Activated T-cell treated with anti-CD3 and anti-CD28 coated beads for 1 hour (primary cell): ENCODE measurements around the gene COQ10B.
"Not testable (repeated sequence)": the region's sequence is repeated elsewhere in the genome, so short reads cannot be mapped to it uniquely, and the experiment has no call there.

ENCODE experiments used
- DNase-seq: peaks from one replicate; pipeline ENCODE4 v3.0.0-alpha.2; 2020; ENCODE audit warnings: low read depth

Gene COQ10B

DNA sequence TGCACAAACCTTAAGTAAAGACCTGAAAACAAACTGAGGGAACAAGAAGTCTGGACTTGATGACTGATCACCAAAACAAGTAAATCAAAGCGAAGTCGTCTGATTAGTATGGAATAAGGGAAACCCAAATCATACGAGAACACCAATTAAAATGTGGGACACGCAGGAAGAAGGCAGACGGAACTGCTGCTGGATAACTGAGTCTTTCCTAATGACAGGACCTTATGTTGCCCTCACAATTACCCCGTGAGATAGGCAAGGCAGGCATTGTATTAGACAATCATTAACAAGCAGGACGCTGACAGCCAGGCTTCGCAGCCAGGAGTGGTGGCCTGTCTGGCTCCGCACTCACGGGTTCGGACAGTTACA lies 614 bp upstream of the COQ10B start:
- no peak for DNase-seq

DNA sequence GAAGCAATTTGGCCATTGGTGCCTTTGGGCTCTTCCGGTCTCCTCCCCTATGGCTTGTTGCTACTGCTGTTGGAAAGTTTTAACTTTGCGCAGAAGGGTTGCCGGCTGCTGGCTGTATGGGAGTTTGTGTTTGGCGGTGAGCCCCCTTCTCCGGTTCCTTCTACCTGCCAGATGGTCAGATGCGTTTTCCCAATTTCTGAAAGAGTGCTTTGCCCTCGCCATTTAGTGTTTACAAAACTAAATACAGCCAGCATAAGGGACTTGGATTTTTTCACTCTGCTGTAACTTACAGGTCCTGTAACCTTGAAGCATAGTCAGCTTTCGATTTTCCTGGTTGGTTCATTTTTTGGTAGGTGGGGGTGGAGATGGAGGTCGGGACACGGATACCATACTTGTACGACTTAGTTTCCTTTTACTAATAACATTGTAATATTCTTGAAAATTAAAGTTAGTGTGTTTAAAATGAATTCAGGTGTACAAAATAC lies 604 bp downstream of the COQ10B start:
- DNase-seq = no peak

DNA sequence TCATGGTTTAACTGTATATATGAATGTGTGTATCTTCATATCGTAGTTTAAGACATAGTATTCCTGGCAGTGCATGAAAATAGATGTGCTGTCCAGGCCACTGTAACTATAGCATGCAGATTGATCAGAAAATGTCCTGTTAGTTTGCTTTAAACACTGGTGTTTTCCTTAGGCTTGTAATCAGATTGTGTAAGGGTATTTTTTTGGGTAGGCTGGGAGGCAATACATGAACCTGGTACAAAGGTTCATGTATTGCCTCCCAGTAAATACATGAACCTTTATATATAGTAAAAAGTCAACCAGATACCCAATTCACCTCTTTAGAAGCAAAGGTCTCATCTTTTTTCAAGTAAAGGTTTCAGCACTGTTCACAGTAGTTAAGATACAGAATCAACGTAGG lies 1.6 kb downstream of the COQ10B start:
- no peak for DNase-seq

DNA sequence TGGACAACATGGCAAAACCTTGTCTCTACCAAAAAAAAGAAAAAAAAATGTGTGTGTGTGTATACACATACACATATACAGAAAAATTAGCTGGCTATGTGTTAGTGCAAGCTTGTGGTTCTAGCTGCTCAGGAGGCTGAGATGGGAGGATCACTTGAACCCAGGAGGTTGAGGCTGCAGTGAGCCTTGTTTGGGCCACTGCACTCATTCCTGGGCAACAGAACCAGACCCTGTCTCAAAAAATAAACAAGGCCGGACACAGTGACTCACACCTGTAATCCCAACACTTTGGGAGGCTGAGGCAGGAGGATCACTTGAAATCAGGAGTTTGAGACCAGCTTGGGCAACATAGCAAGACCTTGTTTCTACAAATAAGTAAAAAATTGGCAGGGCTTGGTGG lies 2.1 kb downstream of the COQ10B start:
- no peak for DNase-seq

DNA sequence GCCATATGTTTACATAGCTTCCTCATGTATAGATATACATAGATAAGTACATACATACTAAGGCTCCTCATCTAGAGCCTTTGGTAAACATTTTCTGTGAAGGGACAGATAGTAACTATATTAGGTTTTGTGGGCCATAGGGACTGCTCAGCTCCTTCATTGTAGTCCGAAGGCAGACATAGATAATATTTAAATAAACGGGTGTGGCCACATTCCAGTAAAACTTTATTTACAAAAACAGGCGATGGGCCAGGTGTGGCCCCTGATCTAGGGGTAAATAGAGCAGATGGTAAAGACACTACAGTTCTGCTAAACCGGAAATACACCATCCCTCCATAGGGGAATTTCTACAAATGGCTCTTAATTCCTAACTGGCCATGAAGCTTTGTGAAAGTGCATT lies 7.3 kb downstream of the COQ10B start:
- no peak for DNase-seq

DNA sequence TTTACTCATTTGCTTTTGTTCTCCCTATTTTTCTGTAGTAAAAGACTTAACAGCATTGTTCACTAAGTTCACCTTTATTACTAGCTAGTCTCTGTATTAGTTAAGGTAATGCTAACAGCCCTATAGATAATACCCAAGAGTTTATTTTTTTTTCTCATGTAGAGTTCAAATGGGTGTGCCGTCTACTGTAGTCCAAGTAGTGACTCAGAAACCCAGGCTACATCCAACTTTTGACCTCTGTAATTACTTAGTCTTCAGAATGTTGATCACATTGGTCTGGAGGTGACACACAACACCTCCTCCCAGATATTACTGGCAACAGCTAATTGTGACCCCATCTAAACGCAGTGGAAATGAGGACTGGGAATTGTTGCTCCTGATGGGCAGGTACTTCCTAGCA lies 7.7 kb downstream of the COQ10B start:
- no peak for DNase-seq

DNA sequence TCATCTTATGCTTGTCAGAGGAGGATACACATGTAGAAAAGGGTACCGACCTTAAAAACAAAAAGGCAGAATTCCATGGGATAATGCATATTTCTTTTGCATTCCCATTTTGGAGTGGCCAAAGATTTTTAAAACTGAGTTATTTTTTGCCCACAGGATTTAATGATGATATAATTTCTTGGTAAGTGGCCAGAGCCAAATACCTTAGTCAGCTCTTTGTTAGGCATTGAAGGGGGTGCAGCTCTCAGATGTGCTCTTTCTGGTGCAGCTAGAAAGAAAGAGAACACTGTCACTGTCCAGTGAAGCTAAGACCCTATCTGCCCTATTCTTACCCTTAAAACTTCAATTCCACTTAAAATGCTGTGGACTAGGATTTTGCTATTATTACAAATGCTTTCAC lies 10.8 kb downstream of the COQ10B start:
- DNase-seq = no peak

DNA sequence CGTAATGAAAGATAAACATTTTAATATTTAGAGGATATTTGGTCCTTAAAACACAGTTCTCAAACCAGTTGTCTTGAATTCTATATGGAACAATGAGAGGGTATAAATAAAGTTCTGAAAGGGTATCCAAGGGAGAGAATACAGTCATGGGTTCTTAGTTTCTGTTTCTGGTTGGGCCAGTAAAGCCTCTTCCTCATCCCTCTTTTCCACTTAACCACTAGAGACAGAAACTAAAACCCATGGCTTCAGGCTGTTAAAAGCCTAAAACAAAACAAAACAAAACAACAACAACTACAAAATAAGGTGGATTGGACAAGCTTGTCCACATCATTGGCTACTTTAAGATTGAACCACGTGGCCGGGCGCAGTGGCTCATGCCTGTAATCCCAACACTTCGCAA lies 18.8 kb downstream of the COQ10B start:
- no peak for DNase-seq

DNA sequence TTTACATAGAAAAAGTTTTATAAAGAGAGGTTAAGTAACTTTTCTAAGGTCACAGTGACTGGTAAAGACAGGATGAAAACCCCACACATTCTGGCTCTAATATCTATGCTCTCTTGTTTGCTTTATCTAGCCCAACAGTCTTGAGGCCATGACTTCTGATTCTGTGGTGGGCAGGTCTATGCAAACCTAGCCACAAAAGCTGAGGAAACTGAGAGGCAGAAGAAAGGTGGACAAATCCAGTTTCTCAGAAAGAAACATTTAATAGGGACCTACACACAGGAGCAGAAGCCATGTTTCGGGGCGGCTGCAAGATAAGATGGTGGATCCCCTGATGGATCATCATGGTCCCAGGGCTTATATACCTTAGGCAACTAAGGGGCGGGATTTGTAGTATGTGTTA lies 24.4 kb downstream of the COQ10B start:
- no peak for DNase-seq

DNA sequence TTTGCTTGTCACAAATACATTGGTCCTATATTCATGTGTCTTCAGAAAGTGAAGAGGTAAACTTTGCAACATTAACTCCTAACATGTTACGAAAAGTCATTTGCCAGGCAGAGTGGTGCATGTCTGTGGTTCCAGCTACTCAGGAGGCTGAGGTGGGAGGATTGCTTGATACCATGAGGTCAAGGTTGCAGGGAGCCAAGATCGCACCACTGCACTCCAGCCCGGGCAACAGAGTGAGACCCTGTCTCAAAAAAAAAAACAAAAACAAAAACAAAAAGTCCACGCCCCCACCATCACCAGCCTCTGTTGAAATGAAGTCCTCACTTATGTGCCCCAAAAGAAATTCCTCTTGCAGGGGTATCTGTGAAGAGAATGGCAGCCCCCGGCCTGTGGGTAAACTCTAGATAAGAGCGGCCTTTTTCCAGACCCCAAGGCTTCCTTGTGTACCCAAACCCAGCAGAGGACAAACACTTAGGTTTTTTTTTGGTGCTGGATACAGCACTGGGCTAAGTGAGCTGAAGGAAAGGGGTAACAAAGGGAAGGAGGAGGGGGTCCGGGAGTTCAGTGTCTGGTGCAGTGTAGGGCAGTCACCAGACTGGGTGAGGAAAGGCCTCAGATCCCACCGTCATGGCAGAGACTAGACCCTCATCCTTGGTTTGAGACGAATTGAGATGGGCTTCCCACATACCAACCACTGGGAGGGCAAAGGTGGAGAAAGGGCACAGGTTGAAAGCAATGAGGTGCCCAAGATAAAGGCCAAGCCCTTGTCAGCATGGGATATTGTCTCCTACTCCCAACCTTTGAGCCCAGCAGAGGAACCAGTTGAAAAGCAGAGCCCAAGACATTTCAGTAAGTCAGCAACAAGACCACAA lies 27.0 kb downstream of the COQ10B start:
- DNase-seq = no peak

DNA sequence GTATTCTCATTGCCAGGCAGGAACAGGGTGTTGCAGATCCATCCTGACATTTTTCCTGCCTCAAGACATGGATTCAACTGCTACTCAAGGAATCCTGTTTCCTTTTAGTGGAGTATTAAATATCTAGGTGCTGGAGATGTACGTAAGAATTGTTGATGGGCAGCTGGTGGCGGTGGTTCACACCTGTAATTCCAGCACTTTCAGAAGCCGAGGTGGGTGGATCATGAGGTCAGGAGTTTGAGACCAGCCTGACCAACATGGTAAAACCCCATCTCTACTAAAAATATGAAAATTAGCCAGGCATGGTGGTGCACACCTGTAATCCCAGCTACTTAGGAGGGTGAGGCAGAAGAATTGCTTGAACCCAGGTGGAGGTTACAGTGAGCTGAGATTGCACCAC lies 30.9 kb downstream of the COQ10B start:
- not testable (repeated sequence) for DNase-seq

DNA sequence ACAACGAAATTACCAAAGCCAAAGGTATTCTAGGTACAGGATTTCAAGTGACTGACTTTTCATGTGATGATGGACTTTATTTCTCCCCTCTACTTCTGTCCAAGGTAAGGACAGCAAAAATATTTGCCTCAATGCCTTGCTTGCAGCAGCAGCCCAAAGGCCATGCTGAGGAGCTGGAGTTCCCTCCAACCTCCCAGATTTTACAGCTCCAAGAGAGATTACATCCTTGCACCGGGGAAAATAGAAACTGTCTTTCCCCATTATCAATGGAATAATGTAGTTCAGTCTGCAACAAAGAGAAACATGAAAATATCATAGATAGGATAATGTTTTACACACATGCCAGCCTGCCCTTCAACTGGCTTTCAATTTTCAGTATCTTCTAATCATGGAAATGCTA lies 32.8 kb downstream of the COQ10B start:
- DNase-seq = no peak

DNA sequence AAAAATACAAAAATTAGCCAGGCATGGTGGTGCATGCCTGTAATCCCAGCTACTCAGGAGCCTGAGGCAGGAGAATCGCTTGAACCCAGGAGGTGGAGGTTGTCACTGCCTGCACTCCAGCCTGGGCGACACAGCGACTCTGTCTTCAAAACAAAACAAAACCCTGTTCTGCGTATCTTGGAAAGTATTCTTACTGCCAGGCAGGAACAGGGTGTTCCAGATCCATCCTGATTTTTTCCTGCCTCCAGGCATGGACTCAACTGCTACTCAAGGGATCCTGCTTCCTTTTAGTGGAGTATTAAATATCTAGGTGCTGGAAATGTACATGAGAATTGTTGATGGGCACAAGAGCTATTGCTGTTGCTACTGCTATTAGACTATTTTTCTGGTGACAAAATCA lies 34.0 kb downstream of the COQ10B start:
- no peak for DNase-seq

DNA sequence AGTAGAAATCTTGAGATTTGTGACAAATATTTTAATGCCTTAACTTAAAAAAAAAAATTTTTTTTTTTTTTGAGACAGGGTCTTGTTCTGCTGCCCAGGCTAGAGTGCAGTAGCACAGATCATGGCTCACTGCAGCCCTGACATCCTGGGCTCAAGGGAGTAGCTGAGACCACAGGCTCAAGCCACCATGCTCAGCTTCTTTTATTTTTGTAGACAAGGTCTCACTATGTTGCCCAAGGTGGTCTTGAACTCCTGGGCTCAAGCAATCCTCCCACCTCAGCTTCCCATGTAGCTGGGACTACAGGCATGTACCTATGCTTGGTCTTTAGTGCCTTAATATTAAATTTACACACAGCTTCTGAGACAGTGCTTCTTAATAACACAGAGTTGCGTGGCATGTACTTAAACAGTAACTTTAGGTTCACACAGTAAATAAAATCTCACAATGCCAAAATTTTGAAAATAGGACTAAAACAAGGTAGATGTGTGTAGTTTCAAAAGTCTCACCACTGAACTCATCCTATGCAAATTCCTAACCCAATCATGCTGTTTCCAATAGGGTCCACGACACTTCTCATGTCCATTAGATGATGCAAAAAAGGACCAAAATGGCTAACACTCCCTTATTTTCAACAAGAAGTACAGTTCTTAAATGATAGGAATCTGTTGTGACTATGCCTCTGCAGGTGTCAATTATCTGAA lies 42.2 kb downstream of the COQ10B start:
- no peak for DNase-seq

DNA sequence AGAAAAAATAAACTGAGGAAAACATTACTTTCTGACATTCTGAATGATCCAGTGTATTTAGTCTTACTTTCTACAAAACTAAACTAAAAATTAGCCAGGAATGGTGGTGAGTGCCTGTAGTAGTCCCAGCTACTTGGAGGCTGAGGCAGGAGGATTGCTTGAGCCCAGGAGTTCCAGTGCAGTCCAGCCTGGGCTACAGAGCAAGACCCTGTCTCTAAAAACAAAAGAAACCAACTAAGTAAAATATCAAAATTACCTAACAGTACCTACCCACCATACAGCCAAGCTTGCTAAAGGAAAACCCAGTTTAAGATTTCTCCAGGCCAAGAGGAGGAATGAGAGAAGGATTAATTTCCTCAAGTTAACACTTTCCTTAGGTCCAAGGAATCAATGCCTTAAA lies 43.3 kb downstream of the COQ10B start:
- no peak for DNase-seq

DNA sequence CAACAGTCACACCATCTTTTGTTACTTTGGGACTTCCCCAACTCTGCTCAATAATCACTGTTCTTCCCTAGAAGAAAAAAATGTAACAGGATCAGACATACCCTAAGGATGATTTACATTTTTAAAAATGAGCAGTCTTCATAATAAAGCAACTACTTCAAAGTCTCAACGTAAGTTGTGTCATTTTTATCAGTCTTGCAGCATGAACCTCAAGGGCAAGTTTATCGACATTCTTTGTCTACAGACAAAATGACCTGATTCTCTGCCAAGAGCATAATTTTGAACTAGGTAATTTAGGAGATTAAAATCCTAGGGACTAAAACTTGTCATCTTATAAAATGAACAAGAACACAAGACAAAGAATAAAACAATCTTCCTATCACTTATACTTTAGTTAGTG lies 44.0 kb downstream of the COQ10B start:
- no peak for DNase-seq

DNA sequence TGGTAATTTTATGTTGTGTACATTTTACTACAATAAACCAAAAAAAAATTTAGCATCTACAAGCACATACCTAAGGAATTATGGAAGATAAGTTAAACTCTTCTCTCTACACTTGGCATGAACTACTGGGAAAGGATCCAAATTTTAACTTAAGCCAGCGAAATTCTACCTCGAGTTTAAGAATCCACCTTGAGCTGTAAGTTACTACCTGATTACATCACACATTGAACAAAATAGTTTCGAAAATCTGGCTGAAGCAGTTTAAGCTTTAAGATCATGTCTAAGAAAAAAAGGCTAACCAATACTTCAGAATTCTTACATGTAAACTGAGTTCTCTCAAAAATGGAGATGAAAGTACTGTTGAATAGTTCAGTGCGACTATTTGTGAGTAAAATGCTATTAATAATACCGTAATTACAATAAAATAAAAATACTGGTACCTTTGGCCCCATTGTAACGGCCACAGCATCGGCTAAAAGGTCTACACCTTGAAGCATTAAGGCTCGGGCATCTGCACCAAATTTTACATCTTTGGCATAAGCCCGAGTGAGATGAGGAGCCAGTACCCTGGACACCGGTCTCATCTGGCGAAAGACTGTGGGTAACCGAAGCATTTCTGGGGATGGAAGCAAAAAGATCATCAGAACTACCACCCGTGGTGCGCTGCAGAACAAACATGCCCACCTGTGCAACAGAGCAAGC lies 45.0 kb downstream of the COQ10B start:
- no peak for DNase-seq

DNA sequence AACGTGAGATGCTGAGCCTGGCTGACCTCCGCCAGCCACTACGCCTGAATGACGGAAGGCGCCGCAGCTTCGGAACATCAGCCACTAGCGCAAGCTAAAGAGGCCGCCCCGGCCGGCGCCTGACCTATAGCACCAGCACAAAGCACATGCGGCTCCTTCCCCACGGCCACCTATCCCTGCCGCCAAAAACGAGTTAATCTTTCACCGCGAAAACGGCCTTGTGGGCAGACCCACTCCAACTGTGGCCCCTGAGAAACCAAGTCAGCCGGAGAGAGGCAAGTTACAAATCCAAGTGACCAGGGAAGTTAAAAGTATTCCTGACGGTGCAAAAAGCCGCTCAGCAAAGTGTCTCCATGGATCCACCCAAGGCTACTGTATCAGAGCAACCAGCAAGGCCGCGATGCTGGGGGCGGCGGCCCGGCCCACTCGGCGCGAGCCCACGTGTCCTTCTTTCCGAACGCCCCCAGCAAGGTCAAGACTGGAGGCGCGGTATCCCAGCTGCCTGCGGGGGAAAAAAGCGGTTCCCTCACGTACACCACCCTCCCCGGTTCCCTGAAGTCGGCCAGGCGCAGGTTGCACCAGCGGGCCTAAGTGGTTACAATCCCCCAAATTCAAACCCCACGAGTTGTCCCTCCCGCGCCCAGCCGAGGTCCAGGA lies 45.7 kb downstream of the COQ10B start:
- DNase-seq = peak; percentile 24

DNA sequence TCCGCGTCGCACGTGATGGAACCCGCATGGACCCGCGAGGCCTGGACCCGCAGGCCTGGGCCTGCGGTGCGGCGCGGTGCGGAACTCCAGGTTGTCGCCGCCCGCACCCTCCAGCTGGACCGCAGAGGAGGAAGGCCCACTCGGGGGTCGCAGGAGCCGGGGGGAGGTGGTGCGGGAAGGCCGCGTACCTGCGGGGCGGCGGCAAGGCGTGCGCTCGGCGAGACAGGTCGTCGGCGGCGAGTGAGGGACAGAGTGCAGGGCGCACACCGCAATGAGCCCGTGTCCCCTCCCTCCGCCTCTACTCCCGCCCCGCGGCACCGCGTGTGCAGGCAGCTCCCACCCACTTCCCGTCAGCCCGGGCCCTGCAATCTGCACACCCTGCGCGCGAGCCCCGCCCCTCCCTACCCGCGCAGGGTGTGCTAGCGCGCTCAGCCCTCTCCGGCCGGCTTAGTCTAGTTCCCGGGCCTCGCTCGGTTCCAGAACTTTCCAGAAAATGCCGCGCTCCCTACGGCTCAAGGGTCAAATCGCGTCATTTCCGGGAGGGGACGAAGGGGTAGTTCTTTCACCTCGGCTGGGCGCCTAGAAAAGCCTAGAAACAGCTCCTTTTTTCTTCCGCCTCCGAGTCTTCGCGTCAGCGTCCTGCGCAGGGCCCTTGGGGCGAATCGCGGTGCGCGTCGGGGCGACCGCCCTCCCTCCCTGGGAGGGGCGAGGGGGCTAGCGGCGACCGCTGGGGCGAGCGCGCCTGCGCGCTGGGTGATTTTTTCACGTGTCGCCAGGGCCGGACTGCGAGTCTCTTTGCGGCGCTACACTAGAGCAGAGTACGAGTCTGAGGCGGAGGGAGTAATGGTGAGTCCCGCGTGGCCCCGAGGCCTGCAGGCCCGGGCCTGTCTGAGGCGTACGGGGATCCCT lies 46.5 kb downstream of the COQ10B start, which contains the start of the genes HSPD1 and HSPE1:
Gene HSPD1, minus strand, starts transcription at position 247 of the 909 bp plus-strand sequence. CDS start 992 bp downstream, outside the sequence.
Gene HSPE1, plus strand, starts transcription at position 786 of the 909 bp plus-strand sequence. Its CDS starts 58 bp downstream, at position 844.
- DNase-seq = peak; percentile 93

DNA sequence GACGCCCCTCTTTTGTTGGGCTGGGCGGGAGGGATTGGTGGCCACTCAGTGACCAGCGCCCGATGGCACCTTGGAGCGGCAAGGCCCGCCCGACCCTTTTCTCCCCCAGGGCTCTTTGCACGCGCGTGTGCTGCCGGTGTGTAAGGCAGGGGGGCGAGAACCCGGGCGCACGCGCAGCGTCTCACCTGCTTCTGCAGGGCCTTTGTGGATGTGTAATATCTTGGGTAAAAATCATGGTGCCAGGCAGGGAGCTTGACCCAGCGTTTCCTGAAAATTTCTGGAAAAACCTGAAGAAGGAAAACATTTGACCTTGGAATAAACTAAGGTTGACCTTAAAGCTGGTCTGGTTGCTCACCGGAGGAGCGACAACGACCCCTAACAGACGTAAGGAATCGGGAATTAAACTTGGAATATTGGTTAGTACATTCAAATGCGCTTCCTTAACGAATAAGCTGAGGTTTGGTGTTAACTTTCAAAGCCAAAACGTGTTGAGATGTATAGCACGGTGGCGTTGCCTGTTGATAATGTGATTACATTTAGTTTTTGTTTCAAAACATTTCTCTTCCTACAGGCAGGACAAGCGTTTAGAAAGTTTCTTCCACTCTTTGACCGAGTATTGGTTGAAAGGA lies 47.3 kb downstream of the COQ10B start:
- no peak for DNase-seq

DNA sequence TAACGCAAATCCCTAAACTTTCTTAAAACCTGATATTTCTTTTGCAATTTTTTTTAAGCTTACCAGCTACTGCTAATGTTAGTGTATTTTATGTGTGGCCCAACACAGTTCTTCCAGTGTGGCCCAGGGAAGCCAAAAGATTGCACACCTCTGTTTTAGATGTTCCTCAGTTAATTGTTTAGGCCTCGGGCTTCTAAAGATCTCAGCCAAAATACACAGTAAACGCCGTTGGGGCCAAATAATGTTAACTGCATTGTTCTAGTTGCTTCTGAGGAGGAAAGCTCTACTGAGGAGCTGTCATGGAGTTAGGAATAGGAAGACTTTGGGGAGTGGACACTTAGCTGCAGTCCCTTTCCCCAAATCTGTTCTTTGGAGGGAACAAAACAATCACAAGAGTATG lies 48.8 kb downstream of the COQ10B start:
- no peak for DNase-seq
